Parathyroid adenoma (tissue), 2 donors: ENCODE measurements around the gene SLC16A9.
"Not testable (repeated sequence)": the region's sequence is repeated elsewhere in the genome, so short reads cannot be mapped to it uniquely, and the experiment has no call there.

Experiments
- H2AFZ ChIP-seq: fragments of 300-600 bp; sonication (generic); one replicate; pipeline ENCODE4 v1.7.0; 2017; ENCODE audit warnings: antibody characterized with exemption, mild to moderate bottlenecking
- H3K27ac ChIP-seq: fragments of 300-600 bp; sonication (generic); one replicate; pipeline ENCODE4 v1.7.0; 2017
- H3K27me3 ChIP-seq: fragments of 300-600 bp; sonication (generic); one replicate; pipeline ENCODE4 v1.7.0; 2017; ENCODE audit warnings: low read length; ENCODE audit not compliant: control insufficient read depth, insufficient read depth
- H3K36me3 ChIP-seq: fragments of 300-600 bp; sonication (generic); one replicate; pipeline ENCODE4 v1.7.0; 2017; ENCODE audit warnings: low read length; ENCODE audit not compliant: control insufficient read depth, insufficient read depth
- H3K4me1 ChIP-seq: fragments of 300-600 bp; sonication (generic); one replicate; pipeline ENCODE4 v1.7.0; 2017; ENCODE audit warnings: control low read depth
- H3K4me2 ChIP-seq: fragments of 300-600 bp; sonication (generic); one replicate; pipeline ENCODE4 v1.7.0; 2017; ENCODE audit warnings: low read length
- H3K4me3 ChIP-seq: fragments of 300-600 bp; sonication (generic); one replicate; pipeline ENCODE4 v1.7.0; 2017; ENCODE audit warnings: low read depth, low read length
- H3K79me2 ChIP-seq: fragments of 300-600 bp; sonication (generic); one replicate; pipeline ENCODE4 v1.7.0; 2017; ENCODE audit warnings: control low read depth
- H3K9ac ChIP-seq: fragments of 300-600 bp; sonication (generic); one replicate; pipeline ENCODE4 v1.7.0; 2017; ENCODE audit warnings: mild to moderate bottlenecking
- H3K9me3 ChIP-seq: fragments of 300-600 bp; sonication (generic); one replicate; pipeline ENCODE4 v1.7.0; 2017; ENCODE audit warnings: low read length; ENCODE audit not compliant: control insufficient read depth
- CTCF ChIP-seq: fragments of 300-600 bp; sonication (generic); IDR thresholded peaks from one replicate; pipeline ENCODE4 v1.7.0; 2017; ENCODE audit warnings: antibody characterized with exemption, mild to moderate bottlenecking
- donor health status: primary hyperparathyroidism.

SLC16A9 gene

GRCh38 chr10:59670269-59670668 lies 39.4 kb downstream of the SLC16A9 start:
- Histone ChIP-seq H3K9me3 (no peaks in the 10 kb centered on the region), H3K4me1 (no peaks in the 10 kb centered on the region), H3K27me3 (no peaks in the 10 kb centered on the region), H3K9ac (no peak overlapping the region), H3K27ac (no peak overlapping the region), H3K36me3 (no peaks in the 10 kb centered on the region), H3K4me2 (no peak overlapping the region), H2AFZ (no peak overlapping the region), H3K79me2 (no peaks in the 10 kb centered on the region), H3K4me3 (no peak overlapping the region)
- TF ChIP-seq CTCF: no peak

GRCh38 chr10:59668096-59668495 lies 41.6 kb downstream of the SLC16A9 start:
- H3K9me3 ChIP-seq: no peaks in the 10 kb centered on the region
- H3K36me3 ChIP-seq: no peaks in the 10 kb centered on the region
- H3K27me3 ChIP-seq: no peaks in the 10 kb centered on the region
- H3K9ac ChIP-seq: no peak overlapping the region
- no peak for TF ChIP-seq CTCF
- H3K27ac ChIP-seq: no peak overlapping the region
- no peak overlapping the region for H3K4me2 ChIP-seq
- H3K4me1 ChIP-seq: no peaks in the 10 kb centered on the region
- H3K4me3 ChIP-seq: no peak overlapping the region
- no peak overlapping the region for H2AFZ ChIP-seq
- H3K79me2 ChIP-seq: no peaks in the 10 kb centered on the region

GRCh38 chr10:59666310-59666709 lies 43.3 kb downstream of the SLC16A9 start:
- Histone ChIP-seq H3K9ac (no peak overlapping the region), H2AFZ (no peak overlapping the region), H3K4me1 (no peaks in the 10 kb centered on the region), H3K27me3 (no peaks in the 10 kb centered on the region), H3K36me3 (no peaks in the 10 kb centered on the region), H3K4me3 (no peak overlapping the region), H3K79me2 (no peaks in the 10 kb centered on the region), H3K4me2 (no peak overlapping the region), H3K27ac (no peak overlapping the region), H3K9me3 (no peaks in the 10 kb centered on the region)
- no peak for TF ChIP-seq CTCF

- not testable (repeated sequence) for H3K4me2 ChIP-seq
These were observed 46.4 kb downstream of the SLC16A9 start for GRCh38 chr10:59663213-59663612.

GRCh38 chr10:59657724-59658123 lies 51.9 kb downstream of the SLC16A9 start:
- no peaks in the 10 kb centered on the region for H3K9me3 ChIP-seq
- H3K36me3 ChIP-seq: no peaks in the 10 kb centered on the region
- no peak for TF ChIP-seq CTCF
- H3K27ac ChIP-seq: no peak overlapping the region
- H3K9ac ChIP-seq: no peak overlapping the region
- no peaks in the 10 kb centered on the region for H3K4me1 ChIP-seq
- peak overlapping the region; percentile 3 for H3K4me2 ChIP-seq
- no peaks in the 10 kb centered on the region for H3K27me3 ChIP-seq
- H3K79me2 ChIP-seq: no peaks in the 10 kb centered on the region
- no peak overlapping the region for H2AFZ ChIP-seq
- H3K4me3 ChIP-seq: no peak overlapping the region

More at GRCh38 chr10:59663213-59663612, 46.4 kb downstream of the SLC16A9 start:
- not testable (repeated sequence) for H3K4me3 ChIP-seq, H3K9ac ChIP-seq, H3K27me3 ChIP-seq, H3K27ac ChIP-seq, H3K36me3 ChIP-seq, H3K9me3 ChIP-seq, H2AFZ ChIP-seq, H3K79me2 ChIP-seq, H3K4me1 ChIP-seq
